Activated CD4-positive, alpha-beta T cell treated with anti-CD3 and anti-CD28 coated beads for 1 hour (primary cell): ENCODE data around the gene KCTD1.

Experiments
- DNase-seq: peaks from one replicate; pipeline ENCODE4 v3.0.0-alpha.2; 2020

The KCTD1 gene

GRCh38 chr18:26421503-26421902 is 126.8 kb downstream of the KCTD1 start:
- no peak for DNase-seq

GRCh38 chr18:26419746-26420145 is 128.6 kb downstream of the KCTD1 start:
- no peak for DNase-seq

DNA sequence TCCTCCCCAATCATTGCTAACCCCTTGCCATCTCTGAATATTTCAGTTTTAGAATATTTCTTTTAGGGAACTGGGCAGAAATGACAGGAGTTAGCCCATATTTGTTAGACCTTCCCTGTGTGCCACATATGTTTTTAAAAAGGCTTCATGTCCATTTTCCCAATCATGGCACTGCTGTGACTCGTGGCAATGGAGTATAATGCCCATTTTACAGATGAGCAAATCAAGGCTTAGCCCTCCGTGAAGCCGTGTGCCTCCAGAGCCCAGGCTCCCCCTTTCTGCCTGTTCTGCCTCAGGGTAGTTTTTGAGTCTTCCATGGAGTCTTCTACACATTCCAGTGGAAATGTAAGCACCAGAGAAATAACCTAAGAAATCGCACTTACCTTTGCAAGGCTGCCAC is 130.1 kb downstream of the KCTD1 start:
- DNase-seq, result no peak

- DNase-seq, result no peak
Observed at GRCh38 chr18:26417190-26417589, 131.2 kb downstream of the KCTD1 start.

GRCh38 chr18:26416652-26417150 is 131.7 kb downstream of the KCTD1 start:
- DNase-seq, result no peak

DNA sequence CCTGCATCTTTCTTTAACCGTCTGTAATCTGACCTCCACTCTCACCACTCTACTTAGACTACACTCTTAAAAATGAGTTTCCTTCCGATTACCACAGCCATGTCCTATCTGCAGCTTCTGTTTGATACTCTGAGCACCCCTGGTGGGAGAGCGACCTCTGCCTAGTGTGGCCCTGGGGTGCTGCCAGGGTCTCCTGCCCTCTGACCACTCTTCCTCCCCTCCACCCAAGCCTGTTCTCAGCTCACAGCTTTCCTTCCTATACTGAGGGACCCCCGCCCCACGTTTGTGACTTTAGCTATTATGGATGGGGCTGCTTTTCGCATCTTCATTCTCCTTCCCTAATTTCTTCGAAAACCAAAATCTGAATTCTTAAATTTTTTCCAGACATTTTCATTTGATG is 132.7 kb downstream of the KCTD1 start:
- no peak for DNase-seq

GRCh38 chr18:26414901-26415440 is 133.4 kb downstream of the KCTD1 start:
- DNase-seq, result no peak

DNA sequence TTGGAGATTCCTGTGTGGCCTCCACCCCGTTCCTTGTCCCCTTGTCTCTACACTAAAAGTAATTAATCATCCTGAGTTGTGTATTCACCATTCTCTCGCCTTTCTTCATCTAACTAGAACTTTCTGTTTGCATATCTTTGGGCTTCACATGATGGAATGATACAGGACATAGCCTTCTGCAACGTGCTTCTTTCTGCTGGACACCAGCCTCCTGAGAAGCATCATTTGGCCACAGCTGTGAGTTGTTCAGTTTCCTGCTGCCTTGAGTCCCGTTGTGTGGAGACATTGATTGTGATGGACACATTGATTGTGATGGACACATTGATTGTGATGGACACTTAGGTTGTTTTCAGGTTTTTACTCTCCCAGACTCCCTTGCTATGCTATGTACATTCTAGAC is 139.3 kb downstream of the KCTD1 start:
- no peak for DNase-seq

GRCh38 chr18:26407736-26408601 is 140.4 kb downstream of the KCTD1 start:
- no peak for DNase-seq

- DNase-seq, result no peak
Observed at GRCh38 chr18:26406854-26407517, 141.4 kb downstream of the KCTD1 start.

DNA sequence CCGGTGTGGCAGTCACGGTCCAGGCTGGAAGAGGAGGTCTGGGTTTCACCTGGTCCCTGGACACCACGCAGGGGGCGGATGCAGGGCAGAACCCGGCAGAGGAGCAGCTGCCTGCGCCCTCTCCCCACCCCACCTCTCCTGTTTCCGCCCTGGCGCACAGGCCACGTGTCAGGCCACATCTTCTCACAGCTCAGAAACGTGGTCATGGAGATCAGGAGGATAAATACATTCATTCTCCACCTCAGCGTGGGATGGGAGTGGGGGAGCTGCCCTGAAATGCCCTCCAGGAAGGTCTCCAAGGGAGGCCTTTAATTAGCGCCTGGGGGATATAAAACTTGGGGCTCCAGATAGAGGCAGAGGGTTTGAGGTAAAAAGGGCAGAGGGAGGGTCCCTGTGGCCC is 142.0 kb downstream of the KCTD1 start:
- DNase-seq, result no peak

GRCh38 chr18:26405190-26405801 is 143.1 kb downstream of the KCTD1 start:
- DNase-seq, result no peak
